Neural progenitor cell (in vitro differentiated cells): ENCODE measurements around the gene P2RX5. TPM values are rescaled to one million over a fixed set of nuclear protein-coding genes. Genes with fewer than 3 reads are reported as not detected.

ENCODE experiments used
- DNase-seq: peaks from one replicate; pipeline ENCODE4 v3.0.0-alpha.2; 2016; ENCODE audit warnings: low spot score
- H2AFZ ChIP-seq: fragments of 200-600 bp; sonication (generic); replicated peaks from 2 replicates; pipeline ENCODE4 v1.6.1; 2016; ENCODE audit warnings: antibody characterized with exemption
- H3F3A ChIP-seq: fragments of 200-600 bp; sonication (generic); 2 replicates; pipeline ENCODE4 v1.6.1; 2016; ENCODE audit warnings: antibody characterized with exemption, low read depth
- H3K27ac ChIP-seq: fragments of 200-600 bp; sonication (generic); 2 replicates; pipeline ENCODE4 v1.5.1; 2016; ENCODE audit warnings: mild to moderate bottlenecking
- H3K27me3 ChIP-seq: fragments of 200-600 bp; sonication (generic); 2 replicates; pipeline ENCODE4 v1.6.1; 2016; ENCODE audit warnings: mild to moderate bottlenecking, moderate library complexity
- H3K36me3 ChIP-seq: fragments of 200-600 bp; sonication (generic); 2 replicates; pipeline ENCODE4 v1.5.1; 2016
- H3K4me1 ChIP-seq: fragments of 200-600 bp; sonication (generic); 2 replicates; pipeline ENCODE4 v1.6.1; 2016; ENCODE audit warnings: mixed run types
- H3K4me2 ChIP-seq: fragments of 200-600 bp; sonication (generic); 2 replicates; pipeline ENCODE4 v1.6.1; 2016
- H3K4me3 ChIP-seq: fragments of 200-600 bp; sonication (generic); 2 replicates; pipeline ENCODE4 v1.5.1; 2016
- H3K79me2 ChIP-seq: fragments of 200-600 bp; sonication (generic); 2 replicates; pipeline ENCODE4 v1.6.1; 2016; ENCODE audit warnings: low read depth
- H3K9ac ChIP-seq: fragments of 200-600 bp; sonication (generic); 2 replicates; pipeline ENCODE4 v1.6.1; 2016
- H3K9me3 ChIP-seq: fragments of 200-600 bp; sonication (generic); 2 replicates; pipeline ENCODE4 v1.5.1; 2016; ENCODE audit warnings: low read depth
- H4K20me1 ChIP-seq: fragments of 200-600 bp; sonication (generic); 2 replicates; pipeline ENCODE4 v1.6.1; 2016; ENCODE audit warnings: low read depth
- H3K27ac Mint-ChIP-seq: 3 replicates; pipeline ENCODE4 v1.8.0; 2021; ENCODE audit warnings: mixed read lengths
- H3K27me3 Mint-ChIP-seq: 2 replicates; pipeline ENCODE4 v1.8.0; 2022; ENCODE audit warnings: low read depth, mild to moderate bottlenecking, inconsistent platforms, moderate library complexity, mixed read lengths; ENCODE audit not compliant: insufficient read depth
- H3K36me3 Mint-ChIP-seq: 3 replicates; pipeline ENCODE4 v1.8.0; 2021; ENCODE audit warnings: mixed read lengths
- H3K4me1 Mint-ChIP-seq: 3 replicates; pipeline ENCODE4 v1.8.0; 2021; ENCODE audit warnings: mixed read lengths
- H3K4me3 Mint-ChIP-seq: 3 replicates; pipeline ENCODE4 v1.8.0; 2021; ENCODE audit warnings: mild to moderate bottlenecking, moderate library complexity, mixed read lengths
- H3K9me3 Mint-ChIP-seq: 3 replicates; pipeline ENCODE4 v1.8.0; 2020; ENCODE audit warnings: mixed read lengths
- EZH2 ChIP-seq: fragments of 200-600 bp; sonication (generic); IDR thresholded peaks from 2 replicates; pipeline ENCODE4 v1.6.1; 2017; ENCODE audit warnings: antibody characterized with exemption, mild to moderate bottlenecking, moderate library complexity
- EZH2phosphoT487 ChIP-seq: fragments of 200-600 bp; sonication (generic); IDR thresholded peaks from 2 replicates; pipeline ENCODE4 v1.6.1; 2017; ENCODE audit warnings: antibody characterized with exemption
- total RNA-seq: library from RNA; depleted of rRNA; stranded (reverse); fragments of >200 nt; gene quantifications from 2 replicates; pipeline ENCODE4 v1.2.3, GENCODE V29; 2015; ENCODE audit warnings: low replicate concordance
- TF ChIP-seq, protein P1 (sequence below): fragments of 200-600 bp; sonication (generic); IDR thresholded peaks from 2 replicates; pipeline ENCODE4 v1.5.1; 2017; ENCODE audit warnings: antibody characterized with exemption, mild to moderate bottlenecking

The P2RX5 gene
- total RNA-seq, 1 donor from 2014 or later, result not detected

DNA sequence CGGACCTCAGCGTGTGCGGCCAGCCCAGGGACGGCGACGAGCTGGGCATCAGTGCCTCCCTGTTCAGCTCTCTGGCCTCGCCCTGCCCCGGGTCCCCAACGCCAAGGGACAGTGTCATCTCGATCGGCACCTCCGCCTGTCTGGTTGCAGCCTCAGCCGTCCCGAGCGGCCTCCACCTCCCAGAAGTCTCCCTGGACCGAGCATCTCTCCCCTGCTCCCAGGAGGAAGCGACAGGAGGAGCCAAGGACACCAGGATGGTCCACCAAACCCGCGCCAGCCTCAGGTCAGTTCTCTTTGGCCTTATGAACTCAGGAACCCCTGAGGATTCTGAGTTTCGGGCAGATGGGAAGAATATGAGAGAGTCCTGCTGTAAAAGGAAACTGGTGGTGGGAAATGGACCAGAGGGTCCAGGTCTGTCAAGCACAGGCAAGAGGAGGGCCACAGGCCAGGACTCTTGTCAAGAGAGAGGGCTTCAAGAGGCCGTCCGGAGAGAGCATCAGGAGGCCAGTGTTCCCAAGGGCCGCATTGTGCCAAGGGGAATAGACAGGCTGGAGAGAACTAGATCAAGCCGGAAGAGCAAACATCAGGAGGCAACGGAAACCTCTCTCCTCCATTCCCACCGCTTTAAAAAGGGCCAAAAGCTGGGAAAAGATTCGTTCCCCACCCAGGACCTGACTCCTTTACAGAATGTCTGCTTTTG is 28.6 kb upstream of the P2RX5 start:
- peaks cover 54% of the 10 kb centered on the region for H3K79me2 ChIP-seq
- Mint-ChIP-seq H3K9me3 (no peaks in the 10 kb centered on the region), H3K27me3 (peaks cover 3% of the 10 kb centered on the region), H3K27ac (peak overlapping the region; percentile 83), H3K36me3 (peaks cover 20% of the 10 kb centered on the region), H3K4me1 (peaks cover 27% of the 10 kb centered on the region), H3K4me3 (peak overlapping the region; percentile 96)
- peaks cover 13% of the 10 kb centered on the region for H3K36me3 ChIP-seq
- H2AFZ ChIP-seq, result peak overlapping the region; percentile 100
- DNase-seq, result no peak
- H3K27me3 ChIP-seq, result no peaks in the 10 kb centered on the region
- peak overlapping the region; percentile 91 for H3K9ac ChIP-seq
- no peak overlapping the region for H3K27ac ChIP-seq
- no peak for TF ChIP-seq EZH2phosphoT487
- TF ChIP-seq, protein P1, sequence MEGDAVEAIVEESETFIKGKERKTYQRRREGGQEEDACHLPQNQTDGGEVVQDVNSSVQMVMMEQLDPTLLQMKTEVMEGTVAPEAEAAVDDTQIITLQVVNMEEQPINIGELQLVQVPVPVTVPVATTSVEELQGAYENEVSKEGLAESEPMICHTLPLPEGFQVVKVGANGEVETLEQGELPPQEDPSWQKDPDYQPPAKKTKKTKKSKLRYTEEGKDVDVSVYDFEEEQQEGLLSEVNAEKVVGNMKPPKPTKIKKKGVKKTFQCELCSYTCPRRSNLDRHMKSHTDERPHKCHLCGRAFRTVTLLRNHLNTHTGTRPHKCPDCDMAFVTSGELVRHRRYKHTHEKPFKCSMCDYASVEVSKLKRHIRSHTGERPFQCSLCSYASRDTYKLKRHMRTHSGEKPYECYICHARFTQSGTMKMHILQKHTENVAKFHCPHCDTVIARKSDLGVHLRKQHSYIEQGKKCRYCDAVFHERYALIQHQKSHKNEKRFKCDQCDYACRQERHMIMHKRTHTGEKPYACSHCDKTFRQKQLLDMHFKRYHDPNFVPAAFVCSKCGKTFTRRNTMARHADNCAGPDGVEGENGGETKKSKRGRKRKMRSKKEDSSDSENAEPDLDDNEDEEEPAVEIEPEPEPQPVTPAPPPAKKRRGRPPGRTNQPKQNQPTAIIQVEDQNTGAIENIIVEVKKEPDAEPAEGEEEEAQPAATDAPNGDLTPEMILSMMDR, result no peak
- TF ChIP-seq EZH2, result no peak
- H3K4me2 ChIP-seq, result peak overlapping the region; percentile 99
- no peaks in the 10 kb centered on the region for H3F3A ChIP-seq
- peak overlapping the region; percentile 94 for H3K4me3 ChIP-seq
- peaks cover 11% of the 10 kb centered on the region for H4K20me1 ChIP-seq
- H3K9me3 ChIP-seq, result no peaks in the 10 kb centered on the region
- peaks cover 13% of the 10 kb centered on the region for H3K4me1 ChIP-seq

DNA sequence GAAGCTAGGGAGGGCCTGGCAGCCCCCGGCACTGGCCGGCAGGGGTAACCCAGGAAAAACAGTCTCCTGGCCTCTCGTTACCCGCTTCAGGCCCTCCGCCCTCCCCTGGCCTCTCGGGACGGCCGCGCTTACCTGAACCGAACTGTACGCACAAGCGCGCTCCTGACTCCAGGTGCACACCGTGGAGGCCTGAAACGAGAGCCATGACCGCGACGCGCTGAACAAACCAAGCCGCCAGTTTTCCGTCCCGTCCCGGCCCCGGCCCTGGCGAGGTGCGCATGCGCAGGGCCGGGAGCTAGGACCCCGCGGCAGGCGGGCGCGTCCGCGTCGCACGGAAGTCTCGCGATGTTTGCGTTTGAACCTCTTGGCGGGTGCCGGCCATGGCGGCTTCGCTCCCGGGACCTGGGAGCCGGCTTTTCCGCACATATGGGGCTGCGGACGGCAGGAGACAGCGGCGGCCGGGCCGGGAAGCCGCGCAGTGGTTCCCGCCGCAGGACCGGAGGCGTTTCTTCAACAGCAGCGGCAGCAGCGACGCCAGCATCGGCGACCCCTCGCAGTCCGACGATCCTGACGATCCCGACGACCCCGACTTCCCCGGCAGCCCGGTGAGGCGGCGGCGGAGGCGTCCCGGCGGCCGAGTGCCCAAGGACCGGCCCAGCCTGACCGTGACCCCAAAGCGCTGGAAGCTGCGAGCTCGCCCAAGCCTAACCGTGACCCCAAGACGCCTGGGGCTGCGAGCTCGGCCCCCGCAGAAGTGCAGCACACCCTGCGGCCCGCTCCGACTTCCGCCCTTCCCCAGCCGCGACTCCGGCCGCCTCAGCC is 27.8 kb upstream of the P2RX5 start, which contains the start of gene HASPIN:
TSS of gene HASPIN (plus strand) at position 348 of the 822 bp plus-strand sequence. CDS start at position 381, 33 bp downstream.
- H4K20me1 ChIP-seq, result peaks cover 11% of the 10 kb centered on the region
- peaks cover 13% of the 10 kb centered on the region for H3K36me3 ChIP-seq
- Mint-ChIP-seq H3K9me3 (no peaks in the 10 kb centered on the region), H3K4me3 (peak within 1 kb of the TSS; percentile 96), H3K4me1 (peaks cover 27% of the 10 kb centered on the region), H3K27me3 (peaks cover 3% of the 10 kb centered on the region), H3K36me3 (peaks cover 16% of the 10 kb centered on the region), H3K27ac (peak within 1 kb of the TSS; percentile 83)
- H3K27ac ChIP-seq, result no peak within 1 kb of the TSS
- TF ChIP-seq EZH2phosphoT487 (peak; percentile 35), EZH2 (peak; percentile 21)
- TF ChIP-seq, protein P1, result peak; percentile 47
- peak within 1 kb of the TSS; percentile 94 for H3K4me3 ChIP-seq
- H3K4me2 ChIP-seq, result peak within 1 kb of the TSS; percentile 99
- H3K27me3 ChIP-seq, result no peaks in the 10 kb centered on the region
- peak within 1 kb of the TSS; percentile 100 for H2AFZ ChIP-seq
- H3F3A ChIP-seq, result no peaks in the 10 kb centered on the region
- peaks cover 54% of the 10 kb centered on the region for H3K79me2 ChIP-seq
- H3K9ac ChIP-seq, result peak within 1 kb of the TSS; percentile 91
- H3K4me1 ChIP-seq, result peaks cover 13% of the 10 kb centered on the region
- peak; percentile 99 for DNase-seq
- no peaks in the 10 kb centered on the region for H3K9me3 ChIP-seq

DNA sequence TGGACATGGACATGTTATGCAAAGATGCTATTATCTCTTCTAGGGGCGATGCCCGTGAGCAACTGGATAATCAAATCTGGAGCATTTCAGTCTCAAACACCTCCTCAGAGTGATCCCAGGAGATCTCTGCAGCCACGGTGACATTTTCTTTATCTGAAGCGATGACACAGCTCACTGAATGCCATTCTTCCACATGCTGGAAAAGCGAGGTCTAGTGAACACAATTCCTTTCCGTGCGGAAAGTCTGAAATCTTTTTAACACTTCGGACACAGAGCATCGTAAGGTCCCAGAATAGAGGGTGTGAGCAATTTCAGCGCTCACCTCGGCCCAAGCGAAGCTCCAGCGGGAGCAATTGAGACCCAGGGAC is 27.2 kb upstream of the P2RX5 start:
- Histone ChIP-seq H3K36me3 (peaks cover 13% of the 10 kb centered on the region), H3K27ac (no peak overlapping the region)
- no peaks in the 10 kb centered on the region for H3K9me3 Mint-ChIP-seq

More for the DNA sequence above, 27.2 kb upstream of the P2RX5 start:
- Histone ChIP-seq H2AFZ (peak overlapping the region; percentile 100), H3K27me3 (no peaks in the 10 kb centered on the region), H3K4me2 (peak overlapping the region; percentile 99), H3K9ac (peak overlapping the region; percentile 91), H3K79me2 (peaks cover 54% of the 10 kb centered on the region), H3K9me3 (no peaks in the 10 kb centered on the region), H3K4me3 (peak overlapping the region; percentile 94), H3K4me1 (peaks cover 13% of the 10 kb centered on the region), H3F3A (no peaks in the 10 kb centered on the region), H4K20me1 (peaks cover 11% of the 10 kb centered on the region)
- Mint-ChIP-seq H3K4me1 (peaks cover 27% of the 10 kb centered on the region), H3K27me3 (peaks cover 3% of the 10 kb centered on the region), H3K4me3 (peak overlapping the region; percentile 96), H3K27ac (peak overlapping the region; percentile 65), H3K36me3 (peaks cover 16% of the 10 kb centered on the region)
- no peak for DNase-seq
- no peak for TF ChIP-seq EZH2phosphoT487
- TF ChIP-seq, protein P1, result no peak
- TF ChIP-seq EZH2, result no peak
